GM23338 (cell line): ENCODE measurements around the gene AHNAK. TPM values are rescaled to one million over a fixed set of nuclear protein-coding genes. Genes with fewer than 3 reads are reported as not detected.

Experiments used
- ATAC-seq: fragments of 200-7000 bp; cut with Tn5 transposase; 3 replicates; pipeline ENCODE4 v1.9.1; 2020
- DNase-seq: peaks from one replicate; pipeline ENCODE4 v3.0.0-alpha.2; 2015; ENCODE audit warnings: low spot score
- H2AFZ ChIP-seq: fragments of 200-600 bp; sonication (generic); 2 replicates; pipeline ENCODE4 v1.8.0; 2016; ENCODE audit warnings: antibody characterized with exemption, mild to moderate bottlenecking, moderate library complexity
- H3F3A ChIP-seq: fragments of 200-600 bp; sonication (generic); replicated peaks from 2 replicates; pipeline ENCODE4 v1.8.0; 2017; ENCODE audit warnings: antibody characterized with exemption, mixed run types, low read depth
- H3K27ac ChIP-seq: fragments of 200-600 bp; sonication (generic); 2 replicates; pipeline ENCODE4 v1.6.1; 2016; ENCODE audit warnings: low read depth
- H3K27me3 ChIP-seq: fragments of 200-600 bp; sonication (generic); 2 replicates; pipeline ENCODE4 v1.8.0; 2016; ENCODE audit warnings: mild to moderate bottlenecking, mixed run types, moderate library complexity; ENCODE audit not compliant: insufficient read depth
- H3K36me3 ChIP-seq: fragments of 200-600 bp; sonication (generic); 2 replicates; pipeline ENCODE4 v1.8.0; 2016; ENCODE audit warnings: mild to moderate bottlenecking; ENCODE audit not compliant: insufficient read depth
- H3K4me1 ChIP-seq: fragments of 200-600 bp; sonication (generic); 2 replicates; pipeline ENCODE4 v1.8.0; 2016; ENCODE audit warnings: mild to moderate bottlenecking, moderate library complexity; ENCODE audit not compliant: insufficient read depth
- H3K4me2 ChIP-seq: fragments of 200-600 bp; sonication (generic); 2 replicates; pipeline ENCODE4 v1.7.1; 2017; ENCODE audit warnings: mixed run types
- H3K4me3 ChIP-seq: fragments of 200-600 bp; sonication (generic); 2 replicates; pipeline ENCODE4 v1.6.1; 2016; ENCODE audit warnings: mixed run types
- H3K79me2 ChIP-seq: fragments of 200-600 bp; sonication (generic); replicated peaks from 2 replicates; pipeline ENCODE4 v1.8.0; 2017; ENCODE audit warnings: mild to moderate bottlenecking; ENCODE audit not compliant: insufficient read depth
- H3K9me2 ChIP-seq: fragments of 200-600 bp; sonication (generic); 2 replicates; pipeline ENCODE4 v1.8.0; 2017; ENCODE audit not compliant: insufficient read depth
- H4K20me1 ChIP-seq: fragments of 200-600 bp; sonication (generic); replicated peaks from 2 replicates; pipeline ENCODE4 v1.8.0; 2017; ENCODE audit warnings: mild to moderate bottlenecking; ENCODE audit not compliant: insufficient read depth
- H3K27ac Mint-ChIP-seq: 2 replicates; pipeline ENCODE4 v1.8.0; 2020; ENCODE audit warnings: inconsistent platforms, mild to moderate bottlenecking, moderate library complexity, mixed read lengths
- H3K27me3 Mint-ChIP-seq: 3 replicates; pipeline ENCODE4 v1.8.0; 2022; ENCODE audit warnings: low read depth, mild to moderate bottlenecking, moderate library complexity, mixed read lengths, inconsistent platforms; ENCODE audit not compliant: insufficient read depth, poor library complexity
- H3K36me3 Mint-ChIP-seq: 3 replicates; pipeline ENCODE4 v1.8.0; 2021; ENCODE audit warnings: low read depth, mild to moderate bottlenecking, inconsistent platforms, moderate library complexity, mixed read lengths
- H3K4me1 Mint-ChIP-seq: 3 replicates; pipeline ENCODE4 v1.8.0; 2020; ENCODE audit warnings: mild to moderate bottlenecking, inconsistent platforms, mixed read lengths
- H3K4me3 Mint-ChIP-seq: 3 replicates; pipeline ENCODE4 v1.8.0; 2021; ENCODE audit warnings: moderate library complexity, mild to moderate bottlenecking, inconsistent platforms, mixed read lengths
- H3K9me3 Mint-ChIP-seq: 3 replicates; pipeline ENCODE4 v1.8.0; 2020; ENCODE audit warnings: moderate library complexity, mild to moderate bottlenecking, inconsistent platforms, mixed read lengths
- CREB1 ChIP-seq: fragments of 250-450 bp; sonication (Bioruptor Pico); IDR thresholded peaks from 2 replicates; pipeline ENCODE4 v1.5.0; 2020; ENCODE audit warnings: low read depth, mild to moderate bottlenecking, moderate library complexity
- EZH2 ChIP-seq: fragments of 200-600 bp; sonication (generic); IDR thresholded peaks from one replicate; pipeline ENCODE4 v1.8.0; 2017; ENCODE audit warnings: antibody characterized with exemption, mild to moderate bottlenecking, low read depth; ENCODE audit not compliant: unreplicated experiment
- EZH2phosphoT487 ChIP-seq: fragments of 200-600 bp; sonication (generic); IDR thresholded peaks from one replicate; pipeline ENCODE4 v1.8.1; 2018; ENCODE audit warnings: antibody characterized with exemption; ENCODE audit not compliant: unreplicated experiment
- JUNB ChIP-seq: IDR thresholded peaks from one replicate; pipeline ENCODE4 v1.6.1; 2016; ENCODE audit warnings: antibody characterized with exemption; ENCODE audit not compliant: unreplicated experiment
- NANOG ChIP-seq: IDR thresholded peaks from 2 replicates; pipeline ENCODE4 v1.6.1; 2016; ENCODE audit warnings: antibody characterized with exemption, borderline replicate concordance
- POLR2AphosphoS5 ChIP-seq: IDR thresholded peaks from 2 replicates; pipeline ENCODE4 v1.6.1; 2016; ENCODE audit warnings: antibody characterized with exemption, low read depth
- STAT1 ChIP-seq: IDR thresholded peaks from one replicate; pipeline ENCODE4 v1.6.1; 2016; ENCODE audit warnings: antibody characterized with exemption; ENCODE audit not compliant: unreplicated experiment
- ZNF114 ChIP-seq: fragments of 250-450 bp; sonication (Bioruptor Pico); IDR thresholded peaks from 2 replicates; pipeline ENCODE4 v1.5.0; 2020; ENCODE audit warnings: mild to moderate bottlenecking, moderate library complexity
- ZNF331 ChIP-seq: fragments of 250-450 bp; sonication (Bioruptor Pico); IDR thresholded peaks from 2 replicates; pipeline ENCODE4 v1.5.0; 2020; ENCODE audit warnings: low read depth, mild to moderate bottlenecking, moderate library complexity
- polyA plus RNA-seq: library from polyadenylated mRNA; unstranded; fragments of >200 nt; fragmentation: Nextera tagmentation; extraction: Ambion mirVana; gene quantifications from 2 replicates; pipeline ENCODE4 v1.2.1, GENCODE V29; 2016
- total RNA-seq: library from RNA; depleted of rRNA; stranded (reverse); fragments of >200 nt; shearing (Covaris generic); gene quantifications from 2 replicates; pipeline ENCODE4 v1.2.3, GENCODE V29; 2014
- TF ChIP-seq, protein P1 (sequence below): IDR thresholded peaks from 2 replicates; pipeline ENCODE4 v1.6.1; 2016; ENCODE audit warnings: antibody characterized with exemption
- TF ChIP-seq, protein P2 (sequence below): fragments of 250-450 bp; sonication (Bioruptor Pico); IDR thresholded peaks from 2 replicates; pipeline ENCODE4 v1.5.0; 2020; ENCODE audit warnings: mild to moderate bottlenecking, moderate library complexity
- TF ChIP-seq, protein P3 (sequence below): IDR thresholded peaks from one replicate; pipeline ENCODE4 v1.6.1; 2018; ENCODE audit warnings: antibody characterized with exemption; ENCODE audit not compliant: unreplicated experiment
- TF ChIP-seq, protein P4 (sequence below), 2 experiments: fragments of 200-600 bp in 1 of 2; sonication (generic) in 1 of 2; conservative IDR thresholded peaks; 2 replicates each; pipeline versions ENCODE4 v1.5.1 to v1.6.1; 2016 to 2017; ENCODE audit warnings: antibody characterized with exemption in 2 of 2, low read depth in 2 of 2, mild to moderate bottlenecking in 2 of 2, moderate library complexity in 1 of 2

The AHNAK gene
- total and polyA plus RNA-seq, 2 experiments from 2014 or later, result 0.91 to 2.1 TPM

DNA sequence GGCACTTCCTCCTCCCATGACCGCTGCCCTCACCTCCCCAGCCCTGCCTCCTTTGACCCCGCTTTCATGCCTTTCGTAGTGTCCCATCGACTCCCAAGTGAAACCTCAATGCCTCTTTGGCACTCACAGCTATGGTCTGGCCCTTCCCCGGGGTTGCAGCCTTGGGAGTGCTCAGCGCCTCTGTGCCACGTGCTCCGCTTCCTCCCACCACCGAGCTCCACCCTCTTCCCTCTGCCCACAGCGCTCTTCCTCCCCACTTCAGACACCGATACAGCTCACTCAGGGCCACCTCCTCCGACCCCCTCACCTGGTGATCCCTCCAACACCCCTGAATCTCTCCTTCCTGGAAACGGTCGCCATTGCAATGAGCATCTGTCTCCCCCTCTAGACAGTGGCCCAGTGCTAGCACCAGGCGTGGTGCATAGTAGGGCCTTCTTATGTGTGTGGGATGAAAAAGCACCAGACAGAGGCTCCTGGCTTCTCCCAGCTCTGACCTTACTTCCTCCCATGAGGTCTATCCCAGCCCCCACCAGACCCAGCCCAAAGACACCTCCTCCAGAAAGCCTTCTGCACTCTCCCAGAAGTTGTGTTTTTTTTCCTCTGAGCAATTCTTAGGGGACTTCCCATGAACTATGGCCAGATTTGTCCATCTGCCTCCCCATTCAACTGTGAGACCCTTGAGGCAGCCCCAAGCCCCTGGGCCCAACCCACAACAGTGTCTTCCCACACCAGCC lies 144.2 kb downstream of the AHNAK start:
- no peaks in the 10 kb centered on the region for H3K36me3 ChIP-seq
- no peak for DNase-seq
- TF ChIP-seq EZH2, result no peak
- TF ChIP-seq, protein P1, sequence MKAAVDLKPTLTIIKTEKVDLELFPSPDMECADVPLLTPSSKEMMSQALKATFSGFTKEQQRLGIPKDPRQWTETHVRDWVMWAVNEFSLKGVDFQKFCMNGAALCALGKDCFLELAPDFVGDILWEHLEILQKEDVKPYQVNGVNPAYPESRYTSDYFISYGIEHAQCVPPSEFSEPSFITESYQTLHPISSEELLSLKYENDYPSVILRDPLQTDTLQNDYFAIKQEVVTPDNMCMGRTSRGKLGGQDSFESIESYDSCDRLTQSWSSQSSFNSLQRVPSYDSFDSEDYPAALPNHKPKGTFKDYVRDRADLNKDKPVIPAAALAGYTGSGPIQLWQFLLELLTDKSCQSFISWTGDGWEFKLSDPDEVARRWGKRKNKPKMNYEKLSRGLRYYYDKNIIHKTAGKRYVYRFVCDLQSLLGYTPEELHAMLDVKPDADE, result no peak
- no peak for TF ChIP-seq CREB1 (CRISPR knock-in tag)
- no peak for TF ChIP-seq ZNF114 (CRISPR knock-in tag)
- TF ChIP-seq JUNB, result no peak
- TF ChIP-seq, protein P2, sequence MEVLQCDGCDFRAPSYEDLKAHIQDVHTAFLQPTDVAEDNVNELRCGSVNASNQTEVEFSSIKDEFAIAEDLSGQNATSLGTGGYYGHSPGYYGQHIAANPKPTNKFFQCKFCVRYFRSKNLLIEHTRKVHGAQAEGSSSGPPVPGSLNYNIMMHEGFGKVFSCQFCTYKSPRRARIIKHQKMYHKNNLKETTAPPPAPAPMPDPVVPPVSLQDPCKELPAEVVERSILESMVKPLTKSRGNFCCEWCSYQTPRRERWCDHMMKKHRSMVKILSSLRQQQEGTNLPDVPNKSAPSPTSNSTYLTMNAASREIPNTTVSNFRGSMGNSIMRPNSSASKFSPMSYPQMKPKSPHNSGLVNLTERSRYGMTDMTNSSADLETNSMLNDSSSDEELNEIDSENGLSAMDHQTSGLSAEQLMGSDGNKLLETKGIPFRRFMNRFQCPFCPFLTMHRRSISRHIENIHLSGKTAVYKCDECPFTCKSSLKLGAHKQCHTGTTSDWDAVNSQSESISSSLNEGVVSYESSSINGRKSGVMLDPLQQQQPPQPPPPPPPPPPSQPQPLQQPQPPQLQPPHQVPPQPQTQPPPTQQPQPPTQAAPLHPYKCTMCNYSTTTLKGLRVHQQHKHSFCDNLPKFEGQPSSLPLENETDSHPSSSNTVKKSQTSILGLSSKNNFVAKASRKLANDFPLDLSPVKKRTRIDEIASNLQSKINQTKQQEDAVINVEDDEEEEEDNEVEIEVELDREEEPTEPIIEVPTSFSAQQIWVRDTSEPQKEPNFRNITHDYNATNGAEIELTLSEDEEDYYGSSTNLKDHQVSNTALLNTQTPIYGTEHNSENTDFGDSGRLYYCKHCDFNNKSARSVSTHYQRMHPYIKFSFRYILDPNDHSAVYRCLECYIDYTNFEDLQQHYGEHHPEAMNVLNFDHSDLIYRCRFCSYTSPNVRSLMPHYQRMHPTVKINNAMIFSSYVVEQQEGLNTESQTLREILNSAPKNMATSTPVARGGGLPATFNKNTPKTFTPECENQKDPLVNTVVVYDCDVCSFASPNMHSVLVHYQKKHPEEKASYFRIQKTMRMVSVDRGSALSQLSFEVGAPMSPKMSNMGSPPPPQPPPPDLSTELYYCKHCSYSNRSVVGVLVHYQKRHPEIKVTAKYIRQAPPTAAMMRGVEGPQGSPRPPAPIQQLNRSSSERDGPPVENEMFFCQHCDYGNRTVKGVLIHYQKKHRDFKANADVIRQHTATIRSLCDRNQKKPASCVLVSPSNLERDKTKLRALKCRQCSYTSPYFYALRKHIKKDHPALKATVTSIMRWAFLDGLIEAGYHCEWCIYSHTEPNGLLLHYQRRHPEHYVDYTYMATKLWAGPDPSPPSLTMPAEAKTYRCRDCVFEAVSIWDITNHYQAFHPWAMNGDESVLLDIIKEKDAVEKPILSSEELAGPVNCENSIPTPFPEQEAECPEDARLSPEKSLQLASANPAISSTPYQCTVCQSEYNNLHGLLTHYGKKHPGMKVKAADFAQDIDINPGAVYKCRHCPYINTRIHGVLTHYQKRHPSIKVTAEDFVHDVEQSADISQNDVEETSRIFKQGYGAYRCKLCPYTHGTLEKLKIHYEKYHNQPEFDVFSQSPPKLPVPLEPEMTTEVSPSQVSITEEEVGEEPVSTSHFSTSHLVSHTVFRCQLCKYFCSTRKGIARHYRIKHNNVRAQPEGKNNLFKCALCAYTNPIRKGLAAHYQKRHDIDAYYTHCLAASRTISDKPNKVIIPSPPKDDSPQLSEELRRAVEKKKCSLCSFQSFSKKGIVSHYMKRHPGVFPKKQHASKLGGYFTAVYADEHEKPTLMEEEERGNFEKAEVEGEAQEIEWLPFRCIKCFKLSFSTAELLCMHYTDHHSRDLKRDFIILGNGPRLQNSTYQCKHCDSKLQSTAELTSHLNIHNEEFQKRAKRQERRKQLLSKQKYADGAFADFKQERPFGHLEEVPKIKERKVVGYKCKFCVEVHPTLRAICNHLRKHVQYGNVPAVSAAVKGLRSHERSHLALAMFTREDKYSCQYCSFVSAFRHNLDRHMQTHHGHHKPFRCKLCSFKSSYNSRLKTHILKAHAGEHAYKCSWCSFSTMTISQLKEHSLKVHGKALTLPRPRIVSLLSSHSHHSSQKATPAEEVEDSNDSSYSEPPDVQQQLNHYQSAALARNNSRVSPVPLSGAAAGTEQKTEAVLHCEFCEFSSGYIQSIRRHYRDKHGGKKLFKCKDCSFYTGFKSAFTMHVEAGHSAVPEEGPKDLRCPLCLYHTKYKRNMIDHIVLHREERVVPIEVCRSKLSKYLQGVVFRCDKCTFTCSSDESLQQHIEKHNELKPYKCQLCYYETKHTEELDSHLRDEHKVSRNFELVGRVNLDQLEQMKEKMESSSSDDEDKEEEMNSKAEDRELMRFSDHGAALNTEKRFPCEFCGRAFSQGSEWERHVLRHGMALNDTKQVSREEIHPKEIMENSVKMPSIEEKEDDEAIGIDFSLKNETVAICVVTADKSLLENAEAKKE, result no peak
- no peak for TF ChIP-seq POLR2AphosphoS5
- TF ChIP-seq, protein P3, sequence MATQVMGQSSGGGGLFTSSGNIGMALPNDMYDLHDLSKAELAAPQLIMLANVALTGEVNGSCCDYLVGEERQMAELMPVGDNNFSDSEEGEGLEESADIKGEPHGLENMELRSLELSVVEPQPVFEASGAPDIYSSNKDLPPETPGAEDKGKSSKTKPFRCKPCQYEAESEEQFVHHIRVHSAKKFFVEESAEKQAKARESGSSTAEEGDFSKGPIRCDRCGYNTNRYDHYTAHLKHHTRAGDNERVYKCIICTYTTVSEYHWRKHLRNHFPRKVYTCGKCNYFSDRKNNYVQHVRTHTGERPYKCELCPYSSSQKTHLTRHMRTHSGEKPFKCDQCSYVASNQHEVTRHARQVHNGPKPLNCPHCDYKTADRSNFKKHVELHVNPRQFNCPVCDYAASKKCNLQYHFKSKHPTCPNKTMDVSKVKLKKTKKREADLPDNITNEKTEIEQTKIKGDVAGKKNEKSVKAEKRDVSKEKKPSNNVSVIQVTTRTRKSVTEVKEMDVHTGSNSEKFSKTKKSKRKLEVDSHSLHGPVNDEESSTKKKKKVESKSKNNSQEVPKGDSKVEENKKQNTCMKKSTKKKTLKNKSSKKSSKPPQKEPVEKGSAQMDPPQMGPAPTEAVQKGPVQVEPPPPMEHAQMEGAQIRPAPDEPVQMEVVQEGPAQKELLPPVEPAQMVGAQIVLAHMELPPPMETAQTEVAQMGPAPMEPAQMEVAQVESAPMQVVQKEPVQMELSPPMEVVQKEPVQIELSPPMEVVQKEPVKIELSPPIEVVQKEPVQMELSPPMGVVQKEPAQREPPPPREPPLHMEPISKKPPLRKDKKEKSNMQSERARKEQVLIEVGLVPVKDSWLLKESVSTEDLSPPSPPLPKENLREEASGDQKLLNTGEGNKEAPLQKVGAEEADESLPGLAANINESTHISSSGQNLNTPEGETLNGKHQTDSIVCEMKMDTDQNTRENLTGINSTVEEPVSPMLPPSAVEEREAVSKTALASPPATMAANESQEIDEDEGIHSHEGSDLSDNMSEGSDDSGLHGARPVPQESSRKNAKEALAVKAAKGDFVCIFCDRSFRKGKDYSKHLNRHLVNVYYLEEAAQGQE, result no peak
- TF ChIP-seq NANOG, result no peak
- no peak for TF ChIP-seq EZH2phosphoT487
- TF ChIP-seq STAT1, result no peak
- TF ChIP-seq ZNF331 (CRISPR knock-in tag), result no peak
- TF ChIP-seq, protein P4, sequence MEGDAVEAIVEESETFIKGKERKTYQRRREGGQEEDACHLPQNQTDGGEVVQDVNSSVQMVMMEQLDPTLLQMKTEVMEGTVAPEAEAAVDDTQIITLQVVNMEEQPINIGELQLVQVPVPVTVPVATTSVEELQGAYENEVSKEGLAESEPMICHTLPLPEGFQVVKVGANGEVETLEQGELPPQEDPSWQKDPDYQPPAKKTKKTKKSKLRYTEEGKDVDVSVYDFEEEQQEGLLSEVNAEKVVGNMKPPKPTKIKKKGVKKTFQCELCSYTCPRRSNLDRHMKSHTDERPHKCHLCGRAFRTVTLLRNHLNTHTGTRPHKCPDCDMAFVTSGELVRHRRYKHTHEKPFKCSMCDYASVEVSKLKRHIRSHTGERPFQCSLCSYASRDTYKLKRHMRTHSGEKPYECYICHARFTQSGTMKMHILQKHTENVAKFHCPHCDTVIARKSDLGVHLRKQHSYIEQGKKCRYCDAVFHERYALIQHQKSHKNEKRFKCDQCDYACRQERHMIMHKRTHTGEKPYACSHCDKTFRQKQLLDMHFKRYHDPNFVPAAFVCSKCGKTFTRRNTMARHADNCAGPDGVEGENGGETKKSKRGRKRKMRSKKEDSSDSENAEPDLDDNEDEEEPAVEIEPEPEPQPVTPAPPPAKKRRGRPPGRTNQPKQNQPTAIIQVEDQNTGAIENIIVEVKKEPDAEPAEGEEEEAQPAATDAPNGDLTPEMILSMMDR (conservative IDR thresholded peaks at IDR 0.05; ENCODE audit: low read depth in 2 of 2), result no peak
- Mint-ChIP-seq H3K4me1 (peaks cover 23% of the 10 kb centered on the region), H3K4me3 (no peak overlapping the region), H3K9me3 (no peaks in the 10 kb centered on the region; the same call in 2 of the 3 replicates), H3K36me3 (no peaks in the 10 kb centered on the region), H3K27ac (no peak overlapping the region), H3K27me3 (peaks cover 10% of the 10 kb centered on the region)
- H3F3A ChIP-seq, result no peaks in the 10 kb centered on the region
- peak; percentile 33 for ATAC-seq
- peak overlapping the region; percentile 72; the same call in 1 of the 2 replicates for H2AFZ ChIP-seq
- no peaks in the 10 kb centered on the region for H3K27me3 ChIP-seq
- no peaks in the 10 kb centered on the region for H3K9me2 ChIP-seq
- peaks cover 4% of the 10 kb centered on the region; the same call in 1 of the 2 replicates for H3K4me1 ChIP-seq
- no peaks in the 10 kb centered on the region for H4K20me1 ChIP-seq
- no peak overlapping the region for H3K4me2 ChIP-seq
- no peak overlapping the region for H3K4me3 ChIP-seq
- H3K27ac ChIP-seq, result no peak overlapping the region
- H3K79me2 ChIP-seq, result no peaks in the 10 kb centered on the region
